IPS DF 6.9 (cell line): ENCODE results near the gene LZTR1.
A peak's percentile ranks its signal among the peaks of the same experiment; 100 is the strongest.

Source experiments
- DNase-seq: peaks from one replicate; pipeline ENCODE4 v3.0.0-alpha.2; 2013; ENCODE audit warnings: low read depth, low spot score
- H3K27ac ChIP-seq: one replicate; pipeline ENCODE4 v1.5.1; 2013; ENCODE audit warnings: low read length, control low read depth
- H3K27me3 ChIP-seq: 2 replicates; pipeline ENCODE4 v1.6.1; 2013; ENCODE audit warnings: mild to moderate bottlenecking, low read length; ENCODE audit not compliant: control insufficient read depth, insufficient read depth
- H3K36me3 ChIP-seq: 2 replicates; pipeline ENCODE4 v1.6.1; 2013; ENCODE audit warnings: low read length; ENCODE audit not compliant: control insufficient read depth, insufficient read depth
- H3K4me1 ChIP-seq: 2 replicates; pipeline ENCODE4 v1.6.1; 2013; ENCODE audit warnings: low read length; ENCODE audit not compliant: control insufficient read depth, insufficient read depth
- H3K4me3 ChIP-seq: 2 replicates; pipeline ENCODE4 v1.5.1; 2013; ENCODE audit warnings: mild to moderate bottlenecking, low read length
- H3K9me3 ChIP-seq: 2 replicates; pipeline ENCODE4 v1.6.1; 2013; ENCODE audit warnings: low read length, inconsistent platforms; ENCODE audit not compliant: control insufficient read depth, insufficient read depth
- WGBS: extraction: QIAGEN DNeasy Blood & Tissue Kit; methylation state at CpG from one replicate; pipeline ENCODE4 v1.1.7; 2013; ENCODE audit warnings: mixed read lengths, missing lambda C conversion rate; ENCODE audit not compliant: insufficient read length, insufficient coverage; 5-methylcytosine and 5-hydroxymethylcytosine counted together

Gene LZTR1

DNA sequence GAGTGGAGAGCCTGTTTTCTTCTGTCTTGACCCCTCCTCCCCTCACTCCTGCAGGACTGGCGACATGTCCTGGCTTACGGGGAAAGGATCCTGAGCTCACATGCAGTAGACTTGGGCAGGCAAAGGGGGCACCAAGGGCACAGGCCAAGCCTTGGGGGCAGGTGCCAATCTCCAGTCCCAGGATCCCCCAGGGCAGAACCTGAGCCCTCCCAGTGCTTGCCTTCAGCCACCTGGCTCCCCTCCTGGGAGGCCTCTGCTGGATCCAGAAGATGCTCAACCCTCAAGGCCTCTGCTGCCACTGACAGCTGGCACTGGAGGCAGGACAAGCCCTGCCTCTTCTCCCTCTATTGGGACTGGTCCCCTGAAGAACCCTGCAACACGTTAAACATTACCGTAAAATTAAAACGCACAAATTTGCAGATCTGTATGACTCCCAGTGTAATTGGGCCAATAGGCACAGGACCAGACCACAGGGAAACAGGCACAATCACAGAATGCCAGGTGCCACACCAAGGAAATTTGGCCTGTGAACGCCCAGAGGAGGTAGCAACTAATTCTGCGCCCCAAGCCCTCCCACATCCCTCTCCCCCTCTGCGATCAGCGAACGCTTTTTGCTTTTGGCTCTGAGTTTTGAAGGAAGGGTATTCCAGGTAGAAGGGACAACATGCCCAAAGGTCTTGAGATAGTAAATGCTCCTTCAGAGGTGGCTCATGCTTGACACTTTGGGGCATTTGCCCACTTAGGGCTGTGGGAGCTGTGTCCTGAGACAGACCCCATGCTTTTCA lies 967 bp upstream of the LZTR1 start:
- no CpG with 5 or more reads among the region's 10 CpGs for WGBS
- H3K27ac ChIP-seq = no peak overlapping the region
- H3K4me1 ChIP-seq = peaks cover 5% of the 10 kb centered on the region
- peaks cover 5% of the 10 kb centered on the region; the same call in 1 of the 2 replicates for H3K36me3 ChIP-seq
- DNase-seq = no peak
- no peaks in the 10 kb centered on the region for H3K27me3 ChIP-seq
- H3K9me3 ChIP-seq = no peaks in the 10 kb centered on the region
- peak overlapping the region; percentile 83; the same call in 1 of the 2 replicates for H3K4me3 ChIP-seq

DNA sequence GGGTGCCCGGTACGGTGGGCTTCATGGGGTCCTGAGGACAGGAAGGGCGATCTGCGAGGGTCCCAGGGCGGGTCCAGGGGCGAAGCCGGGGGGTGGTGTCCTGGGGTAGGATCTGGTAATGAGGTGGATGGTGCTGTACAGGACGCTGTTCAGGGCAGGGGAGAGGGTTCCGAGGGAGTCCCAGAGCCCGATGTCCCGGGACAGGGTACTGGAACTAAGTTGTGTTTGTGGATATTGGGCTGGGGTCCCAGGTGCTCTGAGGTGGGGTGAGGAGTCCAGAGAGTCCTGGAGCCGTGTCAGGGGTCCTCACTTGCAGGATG lies 426 bp downstream of the LZTR1 start:
- Histone ChIP-seq H3K27ac (no peak overlapping the region), H3K36me3 (peaks cover 5% of the 10 kb centered on the region; the same call in 1 of the 2 replicates), H3K4me1 (peaks cover 5% of the 10 kb centered on the region), H3K27me3 (no peaks in the 10 kb centered on the region), H3K4me3 (peak overlapping the region; percentile 83), H3K9me3 (no peaks in the 10 kb centered on the region)
- no peak for DNase-seq
- no CpG with 5 or more reads among the region's 12 CpGs for WGBS

GRCh38 chr22:20983081-20983771 lies 1.1 kb downstream of the LZTR1 start:
- Histone ChIP-seq H3K4me1 (peaks cover 5% of the 10 kb centered on the region), H3K27ac (no peak overlapping the region), H3K9me3 (no peaks in the 10 kb centered on the region), H3K36me3 (peaks cover 5% of the 10 kb centered on the region; the same call in 1 of the 2 replicates), H3K27me3 (no peaks in the 10 kb centered on the region), H3K4me3 (no peak overlapping the region)
- no CpG with 5 or more reads among the region's 5 CpGs for WGBS
- no peak for DNase-seq

DNA sequence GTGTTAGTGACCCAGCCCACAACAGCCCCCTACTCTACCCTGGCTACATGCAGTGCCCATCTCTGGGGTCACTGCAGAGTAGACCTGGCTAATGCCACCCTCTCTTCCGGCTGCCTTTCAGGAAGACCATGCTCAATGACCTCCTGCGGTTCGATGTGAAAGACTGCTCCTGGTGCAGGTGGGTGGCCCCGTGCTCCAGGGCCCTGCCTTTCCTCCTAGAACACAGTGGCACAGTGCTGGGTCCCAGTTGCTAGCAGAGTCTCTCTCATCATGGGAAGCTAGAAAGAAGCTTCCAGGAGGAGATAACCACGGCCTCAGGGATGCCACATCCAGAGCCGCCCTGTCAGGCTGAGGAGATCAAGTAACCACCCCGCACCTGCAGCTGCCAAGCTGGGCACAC lies 3.6 kb downstream of the LZTR1 start:
- H3K27ac ChIP-seq = no peak overlapping the region
- no CpG with 5 or more reads among the region's 7 CpGs for WGBS
- H3K4me1 ChIP-seq = peaks cover 2% of the 10 kb centered on the region; the same call in 1 of the 2 replicates
- peaks cover 5% of the 10 kb centered on the region; the same call in 1 of the 2 replicates for H3K36me3 ChIP-seq
- no peaks in the 10 kb centered on the region for H3K27me3 ChIP-seq
- no peak overlapping the region for H3K4me3 ChIP-seq
- no peak for DNase-seq
- H3K9me3 ChIP-seq = no peaks in the 10 kb centered on the region

DNA sequence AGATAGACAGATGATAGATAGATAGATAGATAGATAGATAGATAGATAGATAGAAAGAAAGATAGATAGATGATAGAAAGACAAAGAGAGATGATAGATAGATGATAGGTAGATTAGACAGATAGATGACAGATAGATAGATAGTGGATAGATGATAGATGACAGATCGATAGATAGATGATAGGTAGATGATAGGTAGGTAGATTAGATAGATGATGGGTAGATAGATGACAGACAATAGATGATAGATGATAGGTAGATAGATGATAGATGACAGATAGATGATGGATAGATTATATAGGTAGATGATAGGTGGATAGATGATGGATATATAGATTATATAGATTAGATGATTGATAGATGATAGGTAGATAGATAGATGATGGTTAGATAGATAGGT lies 4.3 kb downstream of the LZTR1 start:
- Histone ChIP-seq H3K9me3 (no peaks in the 10 kb centered on the region), H3K4me1 (peaks cover 2% of the 10 kb centered on the region; the same call in 1 of the 2 replicates), H3K4me3 (no peak overlapping the region), H3K36me3 (peaks cover 5% of the 10 kb centered on the region; the same call in 1 of the 2 replicates), H3K27me3 (no peaks in the 10 kb centered on the region), H3K27ac (no peak overlapping the region)
- 100% methylated on average over 1 of the region's 1 CpG for WGBS
- DNase-seq = no peak

DNA sequence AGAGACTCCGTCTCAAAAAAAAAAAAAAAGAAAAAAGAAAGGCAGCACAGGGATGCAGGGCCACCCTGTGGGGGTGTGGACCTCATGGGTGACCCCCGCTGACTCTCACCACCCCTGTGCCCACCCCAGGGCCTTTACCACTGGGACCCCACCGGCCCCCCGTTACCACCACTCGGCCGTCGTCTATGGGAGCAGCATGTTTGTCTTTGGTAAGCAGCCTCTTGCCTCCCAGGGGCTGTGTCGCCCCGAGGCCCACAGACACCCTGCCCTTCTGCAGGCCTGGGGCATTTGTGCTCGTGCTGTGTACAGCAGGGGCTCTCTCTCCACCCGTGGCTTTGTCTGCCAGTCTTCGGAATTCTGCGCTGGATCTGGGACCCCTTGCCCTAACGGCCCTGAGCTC lies 5.3 kb downstream of the LZTR1 start:
- Histone ChIP-seq H3K27ac (no peak overlapping the region), H3K9me3 (no peaks in the 10 kb centered on the region), H3K4me1 (peaks cover 2% of the 10 kb centered on the region; the same call in 1 of the 2 replicates), H3K4me3 (no peak overlapping the region), H3K36me3 (peaks cover 15% of the 10 kb centered on the region), H3K27me3 (no peaks in the 10 kb centered on the region)
- no CpG with 5 or more reads among the region's 14 CpGs for WGBS
- no peak for DNase-seq

DNA sequence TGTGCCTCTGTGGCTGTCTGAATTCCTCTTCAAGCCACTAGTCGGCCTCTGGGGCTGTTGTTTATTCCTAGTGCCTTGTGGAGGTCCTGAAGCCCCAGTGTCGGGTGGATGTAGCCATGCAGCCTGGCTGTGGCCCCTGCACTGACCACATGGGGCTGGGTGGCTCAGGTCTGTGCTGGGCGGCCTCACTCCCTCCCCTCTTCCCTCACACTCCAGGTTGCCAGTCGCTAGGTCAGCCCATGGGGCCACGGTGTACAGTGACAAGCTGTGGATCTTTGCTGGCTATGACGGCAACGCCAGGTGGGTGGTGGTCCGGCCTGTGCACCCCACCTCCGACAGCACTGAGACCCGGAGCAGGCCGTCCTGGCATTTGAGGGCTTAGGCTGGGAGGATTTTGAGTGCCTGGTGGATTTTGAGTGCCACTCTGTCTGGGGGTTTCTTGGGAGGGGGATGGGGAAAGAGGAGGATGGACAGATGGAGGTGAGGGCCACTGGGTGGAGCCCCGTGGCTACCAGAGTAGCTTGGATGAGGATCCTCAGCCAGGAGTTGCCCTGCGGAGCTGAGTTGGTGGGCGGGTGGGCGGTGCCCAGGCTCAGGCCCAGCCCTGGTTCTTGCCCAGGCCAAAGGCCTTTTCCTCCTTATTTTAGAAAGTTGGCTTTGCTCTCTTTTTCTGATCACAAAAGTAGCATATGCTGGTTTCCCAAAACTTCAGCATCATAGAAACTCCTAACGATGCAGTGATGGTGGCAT lies 6.7 kb downstream of the LZTR1 start:
- Histone ChIP-seq H3K4me3 (no peak overlapping the region), H3K4me1 (no peaks in the 10 kb centered on the region), H3K9me3 (no peaks in the 10 kb centered on the region), H3K27ac (no peak overlapping the region), H3K27me3 (no peaks in the 10 kb centered on the region), H3K36me3 (peaks cover 21% of the 10 kb centered on the region)
- WGBS = no CpG with 5 or more reads among the region's 16 CpGs
- no peak for DNase-seq

DNA sequence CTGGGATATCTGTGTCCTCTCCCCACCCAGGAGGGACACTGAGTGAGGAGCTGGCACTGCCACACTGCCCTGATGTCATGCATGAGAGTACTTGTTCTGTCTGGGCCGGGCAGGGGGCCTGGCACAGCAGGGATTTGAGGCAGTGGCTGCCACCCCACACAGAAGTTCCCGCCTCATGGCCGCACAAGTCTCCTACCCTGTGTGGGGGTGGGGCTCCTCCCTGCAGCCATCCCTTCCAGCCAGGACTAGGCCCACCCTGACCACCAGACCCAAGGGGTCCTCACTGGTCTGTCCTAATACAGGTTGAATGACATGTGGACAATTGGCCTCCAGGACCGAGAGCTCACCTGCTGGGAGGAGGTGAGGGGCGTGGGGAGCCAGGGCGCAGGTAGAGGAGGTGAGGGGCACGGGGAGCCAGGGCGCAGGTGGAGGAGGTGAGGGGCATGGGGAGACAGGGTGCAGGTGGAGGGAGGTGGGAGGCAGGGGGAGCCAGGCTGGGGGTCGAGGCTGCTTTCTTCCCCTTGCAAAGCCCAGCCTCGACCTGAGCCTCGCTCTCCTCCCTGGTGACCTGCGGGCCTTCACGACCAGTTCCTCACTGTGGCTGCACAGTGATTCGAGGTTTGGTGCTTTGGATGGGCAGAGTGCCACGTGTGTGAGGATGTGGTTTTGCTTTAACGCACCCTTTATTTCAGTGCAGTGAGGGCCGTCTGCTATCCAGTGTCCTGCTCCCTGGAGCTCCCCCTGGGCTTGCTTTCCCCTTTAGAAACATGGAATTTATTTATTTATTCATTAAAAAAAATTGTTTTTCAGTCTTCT lies 7.4 kb downstream of the LZTR1 start:
- Histone ChIP-seq H3K36me3 (peaks cover 21% of the 10 kb centered on the region), H3K4me1 (no peaks in the 10 kb centered on the region), H3K9me3 (no peaks in the 10 kb centered on the region), H3K27me3 (no peaks in the 10 kb centered on the region), H3K27ac (no peak overlapping the region), H3K4me3 (no peak overlapping the region)
- no peak for DNase-seq
- WGBS = no CpG with 5 or more reads among the region's 17 CpGs

GRCh38 chr22:20990184-20991180 lies 8.4 kb downstream of the LZTR1 start:
- WGBS = no CpG with 5 or more reads among the region's 21 CpGs
- Histone ChIP-seq H3K9me3 (no peaks in the 10 kb centered on the region), H3K27ac (no peak overlapping the region), H3K36me3 (peaks cover 21% of the 10 kb centered on the region), H3K4me1 (no peaks in the 10 kb centered on the region), H3K27me3 (no peaks in the 10 kb centered on the region), H3K4me3 (no peak overlapping the region)
- DNase-seq = no peak
